ENCODE results near the gene CSNK2A2.

DNA sequence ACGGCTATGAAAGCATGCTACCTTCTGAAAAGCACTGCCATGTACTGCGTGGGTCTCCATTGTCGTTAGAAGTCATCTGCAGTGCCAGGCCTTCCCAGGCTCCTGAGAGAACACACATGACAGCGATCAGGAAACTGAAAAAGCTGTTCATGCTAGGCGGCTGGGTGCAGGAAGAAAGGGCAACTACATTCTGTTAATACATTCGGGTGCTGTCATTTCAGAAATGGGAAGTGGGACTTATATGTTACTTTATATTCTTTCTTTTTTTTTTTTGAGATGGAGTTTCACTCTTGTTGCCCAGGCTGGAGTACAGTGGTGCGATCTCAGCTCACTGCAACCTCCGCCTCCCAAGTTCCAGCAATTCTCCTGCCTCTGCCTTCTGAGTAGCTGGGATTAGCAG is 88.6 kb downstream of the CSNK2A2 start:
- TF ChIP-seq SUZ12 (IDR thresholded peaks at IDR 0.05; ENCODE audit: extremely low read depth, insufficient read depth, insufficient read length): no peak
- no peak for TF ChIP-seq YY1 (IDR thresholded peaks at IDR 0.05; ENCODE audit: insufficient read depth, insufficient read length)
